Activated CD4-positive, alpha-beta T cell treated with anti-CD3 and anti-CD28 coated beads for 24 hours (primary cell): ENCODE data around the gene OAT.

Experiments
- DNase-seq, 2 donors: peaks; one replicate each; pipeline ENCODE4 v3.0.0-alpha.2; 2020; ENCODE audit warnings: low read depth in 2 of 2

The OAT gene

GRCh38 chr10:124418726-124419501 lies at the start of gene OAT:
TSS of gene OAT (minus strand) at chr10:124418923. CDS start at chr10:124412171, 6,752 bp downstream.
- DNase-seq, result peak; percentile 93 to 94

GRCh38 chr10:124467165-124467564 lies 48.4 kb upstream of the OAT start:
- DNase-seq, result no peak

- no peak for DNase-seq
Measured at GRCh38 chr10:124465777-124466488, 47.2 kb upstream of the OAT start.

GRCh38 chr10:124465003-124465776 lies 46.5 kb upstream of the OAT start:
- no peak for DNase-seq

- DNase-seq, result no peak
Measured at GRCh38 chr10:124464028-124464965, 45.6 kb upstream of the OAT start.

GRCh38 chr10:124462348-124462695 lies 43.6 kb upstream of the OAT start:
- no peak for DNase-seq

- peak; percentile 78 to 79 for DNase-seq
Measured at GRCh38 chr10:124461642-124462347, 43.1 kb upstream of the OAT start, which contains the start of gene LHPP. TSS of gene LHPP (plus strand) at chr10:124461823. CDS start at chr10:124461863, 40 bp downstream.

- no peak for DNase-seq
Measured at GRCh38 chr10:124460144-124460543, 41.4 kb upstream of the OAT start.

- no peak for DNase-seq
Measured at GRCh38 chr10:124459395-124459794, 40.7 kb upstream of the OAT start.

GRCh38 chr10:124458889-124459288 lies 40.2 kb upstream of the OAT start:
- DNase-seq, result no peak

- no peak for DNase-seq
Measured at GRCh38 chr10:124458473-124458872, 39.8 kb upstream of the OAT start.

GRCh38 chr10:124455441-124455840 lies 36.7 kb upstream of the OAT start:
- no peak for DNase-seq

- DNase-seq, result no peak
Measured at GRCh38 chr10:124453960-124454610, 35.4 kb upstream of the OAT start.

- no peak for DNase-seq
Measured at GRCh38 chr10:124451276-124451675, 32.6 kb upstream of the OAT start.

- DNase-seq, result no peak
Measured at GRCh38 chr10:124450783-124451057, 32.0 kb upstream of the OAT start.

- DNase-seq, result no peak
Measured at GRCh38 chr10:124450012-124450782, 31.5 kb upstream of the OAT start, which contains the start of gene NKX1-2. TSS of gene NKX1-2 (minus strand) at chr10:124450035. CDS start at chr10:124449943, 92 bp downstream.

- no peak for DNase-seq
Measured at GRCh38 chr10:124449170-124450011, 30.7 kb upstream of the OAT start.

- DNase-seq, result no peak
Measured at GRCh38 chr10:124448696-124449169, 30.0 kb upstream of the OAT start.
